OCI-LY7 (cell line): ENCODE measurements around the gene YIF1B. TPM values are rescaled to one million over a fixed set of nuclear protein-coding genes. Genes with fewer than 3 reads are reported as not detected.

ENCODE experiments used
- BruUV-seq: library from RNA; stranded (reverse); fragments of 400-500 nt; replicated peaks from 2 replicates; lab custom pipeline; 2021; lab: Mats Ljungman, UMichigan
- CTCF ChIA-PET: fragments of 300-600 bp; sonication (Branson Sonifier 250); formaldehyde crosslinking; loops from one replicate; lab custom pipeline; 2022; ENCODE audit warnings: antibody characterized with exemption; ENCODE audit not compliant: unreplicated experiment; lab: Charles Lee
- POLR2A ChIA-PET: fragments of 300-600 bp; sonication (Branson Sonifier 250); formaldehyde crosslinking; loops from one replicate; lab custom pipeline; 2022; ENCODE audit warnings: antibody characterized with exemption; lab: Charles Lee
- DNase-seq: peaks from one replicate; pipeline ENCODE4 v3.0.0-alpha.2; 2015; ENCODE audit warnings: low spot score
- H2AFZ ChIP-seq: fragments of 200-600 bp; sonication (generic), shearing (Covaris generic); 2 replicates; pipeline ENCODE4 v1.6.1; 2014; ENCODE audit warnings: mild to moderate bottlenecking, antibody characterized with exemption, low read length, moderate library complexity
- H3K27ac ChIP-seq: fragments of 200-600 bp; sonication (generic); 2 replicates; pipeline ENCODE4 v1.5.1; 2014; ENCODE audit warnings: mixed run types, low read depth, mild to moderate bottlenecking, moderate library complexity, low read length, inconsistent platforms; ENCODE audit not compliant: poor library complexity, severe bottlenecking
- H3K36me3 ChIP-seq: fragments of 200-600 bp; sonication (generic); 2 replicates; pipeline ENCODE4 v1.6.1; 2014; ENCODE audit warnings: mild to moderate bottlenecking, antibody characterized with exemption, low read length, moderate library complexity, mixed read lengths; ENCODE audit not compliant: insufficient read depth
- H3K4me1 ChIP-seq: fragments of 200-600 bp; sonication (generic); 2 replicates; pipeline ENCODE4 v1.5.1; 2014; ENCODE audit warnings: mild to moderate bottlenecking, low read length; ENCODE audit not compliant: insufficient read depth, poor library complexity, severe bottlenecking
- H3K4me2 ChIP-seq: fragments of 200-600 bp; sonication (generic); 2 replicates; pipeline ENCODE4 v1.6.1; 2014; ENCODE audit warnings: mild to moderate bottlenecking, low read length
- H3K4me3 ChIP-seq: fragments of 200-600 bp; sonication (generic); 2 replicates; pipeline ENCODE4 v1.5.1; 2014; ENCODE audit warnings: mild to moderate bottlenecking, low read depth, low read length; ENCODE audit not compliant: poor library complexity, severe bottlenecking
- H3K79me2 ChIP-seq: fragments of 200-600 bp; sonication (generic); 2 replicates; pipeline ENCODE4 v1.6.1; 2016; ENCODE audit warnings: low read depth, mild to moderate bottlenecking, low read length, moderate library complexity, mixed read lengths; ENCODE audit not compliant: insufficient read depth
- H3K9me2 ChIP-seq: fragments of 200-600 bp; sonication (generic); 2 replicates; pipeline ENCODE4 v1.6.1; 2016; ENCODE audit warnings: mild to moderate bottlenecking, low read length, mixed read lengths; ENCODE audit not compliant: insufficient read depth
- H3K9me3 ChIP-seq: fragments of 200-600 bp; sonication (generic); 2 replicates; pipeline ENCODE4 v1.6.1; 2014; ENCODE audit warnings: mild to moderate bottlenecking, mixed run types, low read length, mixed read lengths
- H4K20me1 ChIP-seq: fragments of 200-600 bp; sonication (generic); 2 replicates; pipeline ENCODE4 v1.6.1; 2014; ENCODE audit warnings: mild to moderate bottlenecking, antibody characterized with exemption, low read length, moderate library complexity, mixed read lengths; ENCODE audit not compliant: insufficient read depth
- EZH2phosphoT487 ChIP-seq: fragments of 200-600 bp; sonication (generic); IDR thresholded peaks from 2 replicates; pipeline ENCODE4 v1.6.1; 2018; ENCODE audit warnings: low read depth, borderline replicate concordance, mild to moderate bottlenecking, mixed run types, antibody characterized with exemption, low read length, moderate library complexity, mixed read lengths
- intact Hi-C: fragments of 100-400 bp; cut with micrococcal nuclease; formaldehyde crosslinking; loops from one replicate; pipeline ENCODE4 v1.10.0; 2022; ENCODE audit not compliant: unreplicated experiment
- total RNA-seq, 2 experiments: library from RNA; depleted of rRNA in 1 of 2; stranded (reverse); fragments of >200 nt in 1 of 2; shearing (Covaris generic) in 1 of 2; gene quantifications; 2 replicates each; pipeline ENCODE4 v1.2.3, GENCODE V29; 2014 to 2022
- TF ChIP-seq, protein P1 (sequence below): fragments of 200-600 bp; sonication (generic); conservative IDR thresholded peaks from 2 replicates; pipeline ENCODE4 v1.5.1; 2014; ENCODE audit warnings: mild to moderate bottlenecking, antibody characterized with exemption, low read length, moderate library complexity, mixed read lengths

Gene YIF1B
- total RNA-seq, 2 experiments from 2014 or later: 64.3 to 68.3 TPM

DNA sequence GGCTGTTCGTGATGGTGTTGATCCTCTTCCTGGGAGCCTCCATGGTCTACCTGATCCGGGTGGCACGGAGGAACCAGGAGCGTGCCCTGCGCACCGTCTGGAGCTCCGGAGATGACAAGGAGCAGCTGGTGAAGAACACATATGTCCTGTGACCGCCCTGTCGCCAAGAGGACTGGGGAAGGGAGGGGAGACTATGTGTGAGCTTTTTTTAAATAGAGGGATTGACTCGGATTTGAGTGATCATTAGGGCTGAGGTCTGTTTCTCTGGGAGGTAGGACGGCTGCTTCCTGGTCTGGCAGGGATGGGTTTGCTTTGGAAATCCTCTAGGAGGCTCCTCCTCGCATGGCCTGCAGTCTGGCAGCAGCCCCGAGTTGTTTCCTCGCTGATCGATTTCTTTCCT is 23.9 kb downstream of the YIF1B start:
- H3K27ac ChIP-seq: no peak overlapping the region
- H3K9me3 ChIP-seq: no peaks in the 10 kb centered on the region
- intact Hi-C loops: no loop called here
- no peak overlapping the region for H2AFZ ChIP-seq
- H3K4me3 ChIP-seq: no peak overlapping the region
- no peak for TF ChIP-seq EZH2phosphoT487
- TF ChIP-seq, protein P1, sequence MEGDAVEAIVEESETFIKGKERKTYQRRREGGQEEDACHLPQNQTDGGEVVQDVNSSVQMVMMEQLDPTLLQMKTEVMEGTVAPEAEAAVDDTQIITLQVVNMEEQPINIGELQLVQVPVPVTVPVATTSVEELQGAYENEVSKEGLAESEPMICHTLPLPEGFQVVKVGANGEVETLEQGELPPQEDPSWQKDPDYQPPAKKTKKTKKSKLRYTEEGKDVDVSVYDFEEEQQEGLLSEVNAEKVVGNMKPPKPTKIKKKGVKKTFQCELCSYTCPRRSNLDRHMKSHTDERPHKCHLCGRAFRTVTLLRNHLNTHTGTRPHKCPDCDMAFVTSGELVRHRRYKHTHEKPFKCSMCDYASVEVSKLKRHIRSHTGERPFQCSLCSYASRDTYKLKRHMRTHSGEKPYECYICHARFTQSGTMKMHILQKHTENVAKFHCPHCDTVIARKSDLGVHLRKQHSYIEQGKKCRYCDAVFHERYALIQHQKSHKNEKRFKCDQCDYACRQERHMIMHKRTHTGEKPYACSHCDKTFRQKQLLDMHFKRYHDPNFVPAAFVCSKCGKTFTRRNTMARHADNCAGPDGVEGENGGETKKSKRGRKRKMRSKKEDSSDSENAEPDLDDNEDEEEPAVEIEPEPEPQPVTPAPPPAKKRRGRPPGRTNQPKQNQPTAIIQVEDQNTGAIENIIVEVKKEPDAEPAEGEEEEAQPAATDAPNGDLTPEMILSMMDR: no peak
- CTCF ChIA-PET: no interaction called here
- H4K20me1 ChIP-seq: no peaks in the 10 kb centered on the region
- H3K36me3 ChIP-seq: no peaks in the 10 kb centered on the region
- H3K79me2 ChIP-seq: no peaks in the 10 kb centered on the region
- no peaks in the 10 kb centered on the region for H3K9me2 ChIP-seq
- H3K4me1 ChIP-seq: no peaks in the 10 kb centered on the region
- no peak for DNase-seq
- POLR2A ChIA-PET: no interaction called here
- BruUV-seq: no TSS peak
- no peak overlapping the region for H3K4me2 ChIP-seq

DNA sequence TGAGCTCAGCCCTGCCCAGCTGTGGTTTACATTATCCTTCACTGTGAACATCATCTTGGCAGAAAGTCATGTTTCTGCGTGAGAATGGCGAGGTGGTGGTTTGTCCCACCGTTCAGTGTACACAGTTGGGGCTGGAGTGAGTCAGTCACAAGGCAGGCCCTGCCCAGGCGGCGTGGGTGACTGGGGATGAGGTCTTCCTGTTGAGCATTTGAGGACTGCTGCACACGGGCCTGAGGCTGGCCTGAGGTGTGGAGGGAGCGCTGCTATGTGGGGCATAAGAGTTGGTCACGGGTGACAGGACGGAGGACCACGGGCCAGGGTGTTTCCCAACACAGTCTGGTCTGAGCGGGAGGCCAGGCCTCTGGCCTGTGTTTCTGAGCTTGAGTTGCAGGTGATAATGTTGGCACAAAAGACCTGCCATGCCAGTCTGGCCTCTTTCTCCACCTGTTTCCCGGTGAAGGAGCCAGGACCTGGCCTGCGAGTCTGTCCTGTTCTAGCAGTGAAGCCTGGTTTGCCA is 25.1 kb downstream of the YIF1B start:
- Histone ChIP-seq H3K27ac (no peak overlapping the region), H3K4me2 (no peak overlapping the region), H4K20me1 (no peaks in the 10 kb centered on the region), H3K9me2 (no peaks in the 10 kb centered on the region), H3K9me3 (no peaks in the 10 kb centered on the region), H3K36me3 (no peaks in the 10 kb centered on the region), H3K4me1 (no peaks in the 10 kb centered on the region), H2AFZ (no peak overlapping the region), H3K79me2 (no peaks in the 10 kb centered on the region), H3K4me3 (no peak overlapping the region)
- ChIA-PET POLR2A (interaction anchor here (0.6 kb wide), 1 partner anchor 363 kb away, joined by 3 read pairs; no protein-coding TSS in a partner anchor), CTCF (no interaction called here)
- DNase-seq: no peak
- TF ChIP-seq EZH2phosphoT487: no peak
- intact Hi-C loops: no loop called here
- no TSS peak for BruUV-seq

DNA sequence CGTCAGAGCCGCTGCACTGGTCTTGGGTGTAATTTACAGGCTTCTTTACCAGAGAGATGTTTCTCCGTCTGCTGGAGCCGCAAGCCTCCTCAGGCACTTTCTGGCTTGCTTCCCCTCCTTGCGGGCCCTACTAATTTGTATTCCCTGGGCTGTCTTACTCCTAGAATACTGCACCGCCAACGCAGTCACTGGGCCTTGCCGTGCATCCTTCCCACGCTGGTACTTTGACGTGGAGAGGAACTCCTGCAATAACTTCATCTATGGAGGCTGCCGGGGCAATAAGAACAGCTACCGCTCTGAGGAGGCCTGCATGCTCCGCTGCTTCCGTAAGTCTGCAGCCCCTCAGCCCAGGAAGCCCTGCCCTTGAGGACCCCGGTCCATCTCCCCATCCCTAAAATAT is 25.8 kb downstream of the YIF1B start:
- H3K4me2 ChIP-seq: no peak overlapping the region
- POLR2A ChIA-PET: no interaction called here
- no peaks in the 10 kb centered on the region for H3K79me2 ChIP-seq
- TF ChIP-seq, protein P1: no peak
- TF ChIP-seq EZH2phosphoT487: no peak
- H3K4me3 ChIP-seq: no peak overlapping the region
- H3K4me1 ChIP-seq: peaks cover 4% of the 10 kb centered on the region
- intact Hi-C loops: no loop called here
- no peaks in the 10 kb centered on the region for H3K9me2 ChIP-seq
- no peaks in the 10 kb centered on the region for H3K36me3 ChIP-seq
- BruUV-seq: no TSS peak
- H3K9me3 ChIP-seq: no peaks in the 10 kb centered on the region
- H4K20me1 ChIP-seq: no peaks in the 10 kb centered on the region
- CTCF ChIA-PET: no interaction called here
- no peak overlapping the region for H2AFZ ChIP-seq
- DNase-seq: no peak
- H3K27ac ChIP-seq: no peak overlapping the region
